ENCODE data around the gene GATA2. TPM values are rescaled to one million over a fixed set of nuclear protein-coding genes. Genes with fewer than 3 reads are reported as not detected.

Gene GATA2
- total and polyA plus RNA-seq, 2 experiments from 2014 or later, result 0.52 to 0.83 TPM

GRCh38 chr3:128505771-128506170 is 12.8 kb upstream of the GATA2 start (continued):
- TF ChIP-seq ZNF462 (CRISPR knock-in tag; IDR thresholded peaks at IDR 0.05) (no peak), EZH2 (IDR thresholded peaks at IDR 0.05; ENCODE audit: low read depth, unreplicated experiment) (no peak), CTCF (conservative IDR thresholded peaks at IDR 0.05; ENCODE audit: low read depth in 2 of 2) (no peak), POLR2AphosphoS5 (IDR thresholded peaks at IDR 0.05; ENCODE audit: low read depth) (no peak), STAT1 (IDR thresholded peaks at IDR 0.05; ENCODE audit: unreplicated experiment) (no peak), JUNB (IDR thresholded peaks at IDR 0.05; ENCODE audit: unreplicated experiment) (no peak), CREB1 (CRISPR knock-in tag; IDR thresholded peaks at IDR 0.05; ENCODE audit: low read depth) (no peak)

Data from GM23338 (cell line).